Fibroblast of skin of scalp (primary cell): ENCODE results near the gene PLD4.

Experiments used
- DNase-seq: peaks from one replicate; pipeline ENCODE4 v3.0.0-alpha.2; 2013

Gene PLD4

DNA sequence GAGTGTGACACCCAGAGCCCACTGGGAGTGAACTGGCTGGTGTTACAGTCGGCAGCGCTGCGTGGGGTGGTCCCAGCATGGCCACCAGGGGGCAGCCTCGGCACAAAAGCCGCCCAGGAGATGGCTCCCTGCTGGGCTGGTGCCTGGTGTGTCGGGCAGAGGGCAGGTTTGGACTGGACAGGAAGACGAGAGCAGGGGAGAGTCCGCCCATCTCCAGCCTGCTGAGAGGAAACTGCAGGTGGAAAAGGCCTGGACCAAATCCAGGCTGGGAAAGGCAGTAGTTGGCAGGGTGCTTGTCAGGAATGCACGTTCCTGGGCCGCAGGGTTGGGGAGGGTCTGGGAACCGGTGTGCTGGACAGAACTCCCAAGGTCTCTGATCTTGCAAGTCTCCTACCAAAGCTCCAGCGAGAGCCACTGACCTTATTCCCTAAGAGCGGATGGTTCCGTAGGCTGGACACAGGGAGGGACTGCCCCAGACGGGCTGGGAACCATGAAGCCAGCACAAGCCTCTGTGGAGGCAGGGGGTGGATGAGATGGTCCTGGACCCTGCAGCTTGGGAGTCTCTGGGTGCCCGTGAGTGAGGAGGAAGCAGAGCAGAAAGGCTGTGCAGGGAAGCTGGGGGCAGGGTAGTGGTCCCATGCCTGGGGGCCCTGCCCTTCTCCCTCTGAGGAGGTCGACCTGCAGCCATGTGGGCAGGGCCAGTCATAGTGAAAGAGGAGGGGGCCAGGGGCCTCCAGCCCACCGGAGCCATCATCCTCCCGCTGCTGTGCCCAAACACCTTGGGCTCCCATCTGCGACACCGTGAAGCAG, 51.7 kb downstream of the PLD4 start:
- peak; percentile 69 for DNase-seq

GRCh38 chr14:104977008-104977680, 52.5 kb downstream of the PLD4 start:
- no peak for DNase-seq

- DNase-seq, result peak; percentile 74
Observed at GRCh38 chr14:104977681-104978653, 53.3 kb downstream of the PLD4 start, which contains the start of gene AHNAK2. Gene AHNAK2 (minus strand): TSS chr14:104978374. CDS start chr14:104978237, 137 bp downstream.

GRCh38 chr14:104978746-104979691, 54.3 kb downstream of the PLD4 start:
- DNase-seq, result no peak

DNA sequence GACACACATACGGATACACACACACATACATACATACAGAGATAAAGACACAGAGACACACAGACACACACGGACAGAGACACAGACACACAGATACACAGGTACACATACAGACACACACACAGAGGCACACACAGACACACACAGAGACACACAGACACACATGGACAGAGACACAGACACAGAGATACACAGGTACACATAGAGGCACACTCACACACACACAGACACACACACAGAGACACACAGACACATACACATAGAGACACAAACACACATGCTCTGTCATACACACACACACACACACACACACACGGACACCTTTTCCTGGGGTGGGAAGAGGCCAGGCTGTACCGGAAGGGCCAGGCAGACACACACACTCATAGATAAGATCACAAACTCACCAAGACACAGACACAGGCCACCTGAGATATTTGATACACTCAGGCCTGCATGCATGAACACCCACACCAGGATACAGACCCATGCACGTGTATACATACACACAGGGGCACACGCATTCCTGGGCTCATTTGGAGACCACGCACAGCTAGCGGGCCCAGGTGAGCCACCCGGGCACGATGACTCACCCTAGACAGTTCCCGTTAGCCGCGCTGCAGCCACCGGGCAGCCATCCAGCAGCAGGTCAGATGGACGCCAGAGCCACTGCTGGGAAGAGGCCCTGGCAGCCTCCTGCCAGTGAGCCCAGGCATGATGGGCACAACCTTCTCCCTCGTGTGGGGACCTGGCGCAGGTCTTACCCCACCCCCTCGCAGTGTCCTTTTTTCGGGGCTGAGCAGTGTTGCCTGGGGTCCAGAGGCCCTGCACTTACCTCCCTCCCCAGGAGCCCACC, 55.3 kb downstream of the PLD4 start:
- DNase-seq, result no peak

DNA sequence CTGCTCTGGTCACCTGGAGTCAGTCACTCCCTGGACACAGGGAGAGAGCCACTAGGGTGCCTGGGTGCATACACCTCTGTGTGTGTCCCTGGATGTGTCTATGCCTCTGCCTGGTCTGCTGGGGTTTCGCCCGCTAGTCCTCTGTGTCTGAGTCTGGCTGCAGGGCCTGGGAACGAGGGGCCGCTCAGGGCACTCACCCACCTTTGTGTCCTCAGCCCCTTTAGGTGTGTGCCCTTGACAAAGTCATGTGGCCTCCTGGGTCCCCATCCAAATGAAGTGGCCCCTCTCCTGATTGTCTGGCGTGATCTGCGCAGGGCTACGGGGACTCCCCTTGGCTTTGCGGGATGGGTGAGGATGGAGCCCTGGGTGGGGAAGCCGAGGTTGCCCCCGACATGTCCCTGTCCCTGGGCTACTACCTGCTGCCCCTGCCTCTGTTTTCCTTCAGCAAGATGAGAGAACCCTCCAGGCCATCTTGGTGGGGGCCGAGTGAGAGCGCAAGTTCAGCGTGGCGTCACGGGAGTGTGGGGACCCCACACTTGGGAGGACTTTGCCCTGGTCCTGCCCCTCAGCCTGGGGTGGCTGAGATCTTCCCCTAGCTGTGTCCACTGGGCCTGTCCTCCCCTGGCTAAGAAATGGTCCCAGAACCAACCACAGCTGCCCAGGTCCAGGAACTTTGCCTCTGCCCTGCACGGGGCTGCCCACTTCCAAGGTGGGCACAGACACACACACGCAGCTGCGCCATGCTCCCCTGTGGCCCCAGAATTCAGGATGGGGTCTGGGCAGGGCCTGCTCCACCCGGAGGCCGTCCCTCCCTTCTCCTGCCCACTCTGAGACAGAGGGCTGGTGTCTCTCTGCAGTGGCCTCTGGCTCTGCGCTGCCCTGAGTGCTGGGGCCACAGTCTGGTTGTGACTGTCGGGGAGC, 56.2 kb downstream of the PLD4 start:
- no peak for DNase-seq

GRCh38 chr14:104981699-104982541, 57.2 kb downstream of the PLD4 start:
- no peak for DNase-seq

DNA sequence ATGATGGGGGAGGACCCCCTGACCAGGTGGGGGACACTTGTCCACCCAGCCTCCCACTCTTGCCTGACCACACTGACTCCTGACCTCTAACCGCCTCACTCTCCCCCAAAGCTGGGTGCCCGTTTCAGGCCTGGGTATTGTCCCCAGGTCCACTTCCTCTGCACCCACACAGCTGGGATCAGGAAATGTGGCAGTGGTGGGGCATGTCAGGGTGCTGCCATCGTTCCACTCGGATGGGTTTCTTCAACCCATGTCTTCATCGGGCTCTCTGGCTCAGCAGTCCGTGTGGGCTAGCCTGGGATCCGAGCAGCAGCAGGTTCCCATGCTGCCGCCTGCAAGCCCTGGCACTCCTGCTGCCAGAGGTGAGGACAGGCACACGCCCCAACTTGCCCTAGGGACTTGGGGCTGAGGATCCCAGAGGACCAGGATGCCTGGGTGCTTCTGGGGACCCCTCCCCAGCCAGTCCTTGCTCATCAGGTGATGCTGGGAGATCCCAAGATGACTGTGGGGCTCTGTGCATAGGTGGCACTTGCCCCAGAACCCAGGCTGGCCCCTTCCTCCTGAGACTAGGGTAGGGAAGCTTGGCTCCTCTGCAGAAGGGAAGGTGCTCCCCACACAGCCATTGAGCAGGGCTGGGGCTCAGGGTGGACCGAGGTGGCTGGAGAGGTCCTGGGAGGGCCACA, 58.0 kb downstream of the PLD4 start:
- DNase-seq, result no peak
